HL-60 (cell line): Measurements from ENCODE around the gene IQSEC1.

Source experiments
- POLR2AphosphoS5 ChIP-seq: IDR thresholded peaks from 2 replicates; pipeline ENCODE4 v1.6.1; 2012; ENCODE audit warnings: low read depth
- TF ChIP-seq, protein P1 (sequence below): IDR thresholded peaks from one replicate; pipeline ENCODE4 v1.5.1; 2011; ENCODE audit warnings: low read length, control low read depth, inconsistent platforms; ENCODE audit not compliant: insufficient read depth
- TF ChIP-seq, protein P2 (sequence below): IDR thresholded peaks from 2 replicates; pipeline ENCODE4 v1.6.1; 2012; ENCODE audit warnings: low read depth; ENCODE audit not compliant: insufficient replicate concordance

DNA sequence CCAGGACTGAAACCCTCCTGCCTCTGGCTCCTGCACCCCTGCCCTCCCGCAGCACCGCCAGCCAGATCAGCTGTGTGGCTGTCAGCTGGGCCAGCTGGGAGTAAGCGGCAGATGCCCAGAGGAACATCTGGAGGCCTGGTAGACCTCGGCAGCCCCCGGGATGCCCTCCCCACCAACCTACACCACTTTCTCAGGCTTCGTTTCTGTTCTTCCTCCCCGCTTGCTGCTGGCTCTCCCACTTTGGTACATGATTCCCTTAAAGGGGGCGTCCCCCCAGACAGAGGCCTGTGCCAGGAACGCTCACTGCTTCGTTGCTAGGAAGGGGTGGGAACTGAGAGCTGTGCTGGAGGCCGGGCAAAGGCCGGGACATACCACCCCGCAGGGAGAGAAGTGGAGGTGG lies 140.5 kb downstream of the IQSEC1 start:
- TF ChIP-seq, protein P1, sequence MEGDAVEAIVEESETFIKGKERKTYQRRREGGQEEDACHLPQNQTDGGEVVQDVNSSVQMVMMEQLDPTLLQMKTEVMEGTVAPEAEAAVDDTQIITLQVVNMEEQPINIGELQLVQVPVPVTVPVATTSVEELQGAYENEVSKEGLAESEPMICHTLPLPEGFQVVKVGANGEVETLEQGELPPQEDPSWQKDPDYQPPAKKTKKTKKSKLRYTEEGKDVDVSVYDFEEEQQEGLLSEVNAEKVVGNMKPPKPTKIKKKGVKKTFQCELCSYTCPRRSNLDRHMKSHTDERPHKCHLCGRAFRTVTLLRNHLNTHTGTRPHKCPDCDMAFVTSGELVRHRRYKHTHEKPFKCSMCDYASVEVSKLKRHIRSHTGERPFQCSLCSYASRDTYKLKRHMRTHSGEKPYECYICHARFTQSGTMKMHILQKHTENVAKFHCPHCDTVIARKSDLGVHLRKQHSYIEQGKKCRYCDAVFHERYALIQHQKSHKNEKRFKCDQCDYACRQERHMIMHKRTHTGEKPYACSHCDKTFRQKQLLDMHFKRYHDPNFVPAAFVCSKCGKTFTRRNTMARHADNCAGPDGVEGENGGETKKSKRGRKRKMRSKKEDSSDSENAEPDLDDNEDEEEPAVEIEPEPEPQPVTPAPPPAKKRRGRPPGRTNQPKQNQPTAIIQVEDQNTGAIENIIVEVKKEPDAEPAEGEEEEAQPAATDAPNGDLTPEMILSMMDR = no peak
- no peak for TF ChIP-seq POLR2AphosphoS5
- TF ChIP-seq, protein P2, sequence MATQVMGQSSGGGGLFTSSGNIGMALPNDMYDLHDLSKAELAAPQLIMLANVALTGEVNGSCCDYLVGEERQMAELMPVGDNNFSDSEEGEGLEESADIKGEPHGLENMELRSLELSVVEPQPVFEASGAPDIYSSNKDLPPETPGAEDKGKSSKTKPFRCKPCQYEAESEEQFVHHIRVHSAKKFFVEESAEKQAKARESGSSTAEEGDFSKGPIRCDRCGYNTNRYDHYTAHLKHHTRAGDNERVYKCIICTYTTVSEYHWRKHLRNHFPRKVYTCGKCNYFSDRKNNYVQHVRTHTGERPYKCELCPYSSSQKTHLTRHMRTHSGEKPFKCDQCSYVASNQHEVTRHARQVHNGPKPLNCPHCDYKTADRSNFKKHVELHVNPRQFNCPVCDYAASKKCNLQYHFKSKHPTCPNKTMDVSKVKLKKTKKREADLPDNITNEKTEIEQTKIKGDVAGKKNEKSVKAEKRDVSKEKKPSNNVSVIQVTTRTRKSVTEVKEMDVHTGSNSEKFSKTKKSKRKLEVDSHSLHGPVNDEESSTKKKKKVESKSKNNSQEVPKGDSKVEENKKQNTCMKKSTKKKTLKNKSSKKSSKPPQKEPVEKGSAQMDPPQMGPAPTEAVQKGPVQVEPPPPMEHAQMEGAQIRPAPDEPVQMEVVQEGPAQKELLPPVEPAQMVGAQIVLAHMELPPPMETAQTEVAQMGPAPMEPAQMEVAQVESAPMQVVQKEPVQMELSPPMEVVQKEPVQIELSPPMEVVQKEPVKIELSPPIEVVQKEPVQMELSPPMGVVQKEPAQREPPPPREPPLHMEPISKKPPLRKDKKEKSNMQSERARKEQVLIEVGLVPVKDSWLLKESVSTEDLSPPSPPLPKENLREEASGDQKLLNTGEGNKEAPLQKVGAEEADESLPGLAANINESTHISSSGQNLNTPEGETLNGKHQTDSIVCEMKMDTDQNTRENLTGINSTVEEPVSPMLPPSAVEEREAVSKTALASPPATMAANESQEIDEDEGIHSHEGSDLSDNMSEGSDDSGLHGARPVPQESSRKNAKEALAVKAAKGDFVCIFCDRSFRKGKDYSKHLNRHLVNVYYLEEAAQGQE = no peak
